Body of pancreas (tissue), 4 donors: ENCODE data around the gene VPS16. TPM values are rescaled to one million over a fixed set of nuclear protein-coding genes. Genes with fewer than 3 reads are reported as not detected.

Source experiments
- ATAC-seq: fragments of 150-250 bp; one replicate; pipeline ENCODE4 v1.9.1; 2016
- DNase-seq, 4 donors: peaks; one replicate each; pipeline ENCODE4 v3.0.0-alpha.2; 2019
- H3K27ac ChIP-seq, 4 donors: fragments of 200-600 bp; sonication (generic); 1 replicate in 3 of 4; 2 replicates in 1 of 4; pipeline versions ENCODE4 v1.5.1 to v1.6.1; 2016 to 2019; ENCODE audit warnings: mild to moderate bottlenecking in 1 of 4, mixed read lengths in 1 of 4, moderate library complexity in 1 of 4
- H3K27me3 ChIP-seq, 2 donors: fragments of 200-600 bp; sonication (generic); one replicate each; pipeline ENCODE4 v1.6.0; 2016; ENCODE audit warnings: mild to moderate bottlenecking in 1 of 2
- H3K36me3 ChIP-seq, 2 donors: fragments of 200-600 bp; sonication (generic); replicated peaks in 1 of 2; 2 replicates each; pipeline ENCODE4 v1.5.1; 2016; ENCODE audit warnings: low read depth in 2 of 2; ENCODE audit not compliant: insufficient read depth in 1 of 2
- H3K4me1 ChIP-seq: fragments of 200-600 bp; sonication (generic); one replicate; pipeline ENCODE4 v1.6.0; 2016
- H3K4me3 ChIP-seq, 2 donors: fragments of 200-600 bp; sonication (generic); 1 replicate in 1 of 2; 2 replicates in 1 of 2; pipeline ENCODE4 v1.5.1; 2016 to 2019
- H3K9me3 ChIP-seq, 3 donors: fragments of 200-600 bp; sonication (generic); 1 replicate in 2 of 3; 2 replicates in 1 of 3; pipeline ENCODE4 v1.5.1; 2016
- CTCF ChIP-seq, 7 experiments: fragments of 450-650 bp in 4 of 7; fragments of 200-600 bp in 3 of 7; sonication (generic) in 3 of 7; IDR thresholded peaks; one replicate each; pipeline ENCODE4 v1.5.1; 2016 to 2019; ENCODE audit warnings: antibody characterized with exemption in 7 of 7
- POLR2A ChIP-seq, 3 donors: fragments of 450-650 bp; IDR thresholded peaks; one replicate each; pipeline ENCODE4 v1.6.1; 2016; ENCODE audit warnings: antibody characterized with exemption in 3 of 3, mild to moderate bottlenecking in 2 of 3
- WGBS, 2 donors: methylation state at CpG; one replicate each; pipeline ENCODE4 v1.1.5; 2017; 5-methylcytosine and 5-hydroxymethylcytosine counted together
- intact Hi-C: fragments of 100-400 bp; cut with DNase I; formaldehyde crosslinking; loops from one replicate; pipeline ENCODE4 v1.15.1; 2023
- total RNA-seq, 2 donors: library from RNA; depleted of rRNA; stranded (reverse); fragments of >200 nt; gene quantifications; one replicate each; pipeline ENCODE4 v1.1.0, GENCODE V29; 2016

Gene VPS16
- total RNA-seq, 2 donors from 2014 or later = 21.3 to 25.4 TPM

- ATAC-seq = no peak
- Histone ChIP-seq H3K4me3 (no peak overlapping the region), H3K4me1 (peaks cover 23% of the 10 kb centered on the region), H3K27ac (no peak overlapping the region), H3K27me3 (peaks cover 0 to 9% of the 10 kb centered on the region in 2 donors), H3K9me3 (no peaks in the 10 kb centered on the region), H3K36me3 (no peaks in the 10 kb centered on the region)
- 4 to 7% methylated on average over 10 to 13 of the region's 13 CpGs for WGBS, 2 donors
- TF ChIP-seq CTCF (IDR thresholded peaks at IDR 0.05) (no peak), POLR2A (IDR thresholded peaks at IDR 0.05) (no peak)
- DNase-seq = peak; percentile 31 to 60 (median 42)
- intact Hi-C loops = no loop called here
Observed at GRCh38 chr20:2801286-2801728, 39.2 kb upstream of the VPS16 start.

- DNase-seq (no peak), ATAC-seq (no peak)
- Histone ChIP-seq H3K9me3 (no peaks in the 10 kb centered on the region), H3K36me3 (no peaks in the 10 kb centered on the region), H3K4me3 (no peak overlapping the region), H3K27ac (no peak overlapping the region), H3K27me3 (peaks cover 0 to 14% of the 10 kb centered on the region in 2 donors), H3K4me1 (peaks cover 23% of the 10 kb centered on the region)
- no peak for TF ChIP-seq CTCF (IDR thresholded peaks at IDR 0.05)
- TF ChIP-seq POLR2A (IDR thresholded peaks at IDR 0.05) = no peak
- intact Hi-C loops = no loop called here
- 35 to 39% methylated on average over 16 of the region's 16 CpGs for WGBS, 2 donors
Observed at GRCh38 chr20:2804041-2804828, 36.3 kb upstream of the VPS16 start.

GRCh38 chr20:2804852-2805688, 35.5 kb upstream of the VPS16 start:
- DNase-seq = no peak
- no peaks in the 10 kb centered on the region for H3K36me3 ChIP-seq
- ATAC-seq = no peak
- 6 to 11% methylated on average over 14 to 49 of the region's 49 CpGs for whole genome bisulfite sequencing, 2 donors
- TF ChIP-seq POLR2A (IDR thresholded peaks at IDR 0.05) (no peak), CTCF (IDR thresholded peaks at IDR 0.05) (no peak)
- H3K9me3 ChIP-seq = no peaks in the 10 kb centered on the region
- H3K4me1 ChIP-seq = peaks cover 15% of the 10 kb centered on the region
- H3K27me3 ChIP-seq = peaks cover 0 to 14% of the 10 kb centered on the region in 2 donors
- intact Hi-C loops = no loop called here
- H3K27ac ChIP-seq = no peak overlapping the region
- H3K4me3 ChIP-seq = no peak overlapping the region

GRCh38 chr20:2805689-2806350, 34.7 kb upstream of the VPS16 start:
- WGBS, 2 donors = 16 to 33% methylated on average over 8 to 13 of the region's 22 CpGs
- no peaks in the 10 kb centered on the region for H3K9me3 ChIP-seq
- H3K27ac ChIP-seq = no peak overlapping the region
- no peak for ATAC-seq
- intact Hi-C loops = no loop called here
- TF ChIP-seq POLR2A (IDR thresholded peaks at IDR 0.05) (no peak), CTCF (IDR thresholded peaks at IDR 0.05) (no peak)
- DNase-seq = no peak
- peaks cover 0 to 9% of the 10 kb centered on the region in 2 donors for H3K27me3 ChIP-seq
- H3K4me1 ChIP-seq = peaks cover 8% of the 10 kb centered on the region
- no peaks in the 10 kb centered on the region for H3K36me3 ChIP-seq
- no peak overlapping the region for H3K4me3 ChIP-seq
